Cardiac fibroblast (primary cell): Measurements from ENCODE around the gene DNAJB6.

Experiments
- DNase-seq, 2 donors: peaks; one replicate each; pipeline versions ENCODE4 v3.0.0 to v3.0.0-alpha.2; 2010; ENCODE audit warnings: low read depth in 2 of 2
- H3K4me3 ChIP-seq, 2 donors: replicated peaks in 1 of 2; 1 replicate in 1 of 2; 2 replicates in 1 of 2; pipeline ENCODE4 v1.5.1; 2011; ENCODE audit warnings: low read depth in 2 of 2, low read length in 2 of 2, mild to moderate bottlenecking in 2 of 2, moderate library complexity in 1 of 2
- CTCF ChIP-seq: IDR thresholded peaks from one replicate; pipeline ENCODE4 v1.5.1; 2011; ENCODE audit warnings: low read depth, mild to moderate bottlenecking, low read length, inconsistent platforms

Gene DNAJB6

DNA sequence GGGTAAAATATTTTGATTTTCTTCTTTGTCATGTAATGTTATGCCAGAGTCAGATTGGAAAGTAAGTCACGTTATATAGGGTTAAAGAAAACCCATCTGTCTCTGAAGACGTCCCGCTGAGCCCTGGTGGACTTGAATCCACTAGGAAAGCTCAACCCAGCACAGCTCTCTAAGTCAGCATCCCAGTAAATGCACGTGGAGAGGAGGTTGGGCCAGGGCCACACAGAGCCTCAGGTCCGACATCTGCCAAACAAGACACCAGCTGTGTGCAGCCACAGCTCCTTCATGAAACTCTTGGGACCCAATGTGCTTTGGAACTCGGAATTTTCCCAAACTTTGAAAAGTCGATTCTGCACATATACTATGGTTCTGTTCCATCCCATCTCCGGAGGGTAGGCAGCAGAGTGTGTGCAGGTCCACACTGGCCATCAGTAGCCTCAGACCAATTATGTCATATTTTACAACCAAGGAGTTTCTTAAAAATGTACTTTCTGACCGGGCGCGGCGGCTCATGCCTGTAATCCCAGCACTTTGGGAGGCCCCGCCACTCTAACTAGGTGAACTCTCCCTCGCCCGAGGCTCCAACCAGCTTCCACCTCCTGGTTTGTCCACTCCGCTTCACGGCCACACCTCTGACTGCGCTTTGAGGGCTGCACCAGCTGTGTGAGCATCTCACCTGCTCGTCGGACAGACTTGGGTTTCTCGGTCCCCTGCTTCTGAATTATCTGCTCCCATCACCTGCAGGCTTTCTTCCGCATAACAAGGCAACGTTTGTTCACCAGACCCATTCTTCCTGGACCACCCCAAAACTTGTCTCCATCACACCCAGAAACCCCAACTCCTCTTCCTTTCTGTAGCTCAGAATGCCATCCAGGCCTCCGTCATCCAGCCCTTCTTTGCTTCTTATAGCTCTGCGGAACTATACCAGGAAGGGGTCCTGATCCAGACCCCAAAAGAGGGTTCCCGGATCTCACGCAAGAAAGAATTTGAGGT lies 29.7 kb upstream of the DNAJB6 start:
- H3K4me3 ChIP-seq: no peak overlapping the region
- TF ChIP-seq CTCF: no peak
- DNase-seq: no peak

DNA sequence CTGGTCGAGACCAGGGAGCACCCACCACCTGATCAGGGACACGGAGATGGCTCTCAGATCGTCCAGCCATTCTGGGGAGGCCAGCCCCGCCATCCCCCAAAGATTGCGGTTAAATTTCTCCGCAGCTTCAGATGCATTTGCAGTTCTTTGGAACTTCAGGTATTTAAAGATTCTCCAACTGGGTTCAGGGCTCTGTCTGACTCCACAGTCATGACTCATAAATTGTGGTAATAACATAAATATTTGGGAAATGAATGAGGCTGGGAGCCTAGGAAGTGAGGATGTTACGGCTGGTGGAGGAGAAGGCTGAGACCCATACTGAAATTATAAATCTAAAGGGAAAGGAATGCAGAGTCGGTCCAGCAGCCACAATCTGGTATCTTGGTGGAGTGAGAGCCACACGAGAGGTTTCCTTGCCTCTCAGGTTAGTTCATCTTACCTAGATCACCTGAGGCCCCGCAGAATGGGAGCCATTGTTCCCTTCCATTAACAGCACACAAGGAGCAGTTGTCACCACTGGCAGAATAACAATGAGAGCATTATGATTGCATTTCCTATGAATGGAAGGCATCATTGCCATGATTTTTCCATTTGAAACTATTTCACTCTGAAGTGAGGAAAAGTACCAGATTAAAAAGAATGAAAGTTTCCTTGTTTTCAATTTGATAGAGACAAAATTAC lies 26.7 kb upstream of the DNAJB6 start:
- peak; percentile 80 to 97 for DNase-seq
- H3K4me3 ChIP-seq: peak overlapping the region in 1 of 2 donors; percentile 7
- no peak for TF ChIP-seq CTCF

GRCh38 chr7:157310676-157311185 lies 26.1 kb upstream of the DNAJB6 start:
- H3K4me3 ChIP-seq: no peak overlapping the region
- TF ChIP-seq CTCF: no peak
- DNase-seq: peak in 1 of 2 donors; percentile 43

GRCh38 chr7:157312941-157313340 lies 23.9 kb upstream of the DNAJB6 start:
- H3K4me3 ChIP-seq: no peak overlapping the region
- TF ChIP-seq CTCF: no peak
- DNase-seq: no peak

DNA sequence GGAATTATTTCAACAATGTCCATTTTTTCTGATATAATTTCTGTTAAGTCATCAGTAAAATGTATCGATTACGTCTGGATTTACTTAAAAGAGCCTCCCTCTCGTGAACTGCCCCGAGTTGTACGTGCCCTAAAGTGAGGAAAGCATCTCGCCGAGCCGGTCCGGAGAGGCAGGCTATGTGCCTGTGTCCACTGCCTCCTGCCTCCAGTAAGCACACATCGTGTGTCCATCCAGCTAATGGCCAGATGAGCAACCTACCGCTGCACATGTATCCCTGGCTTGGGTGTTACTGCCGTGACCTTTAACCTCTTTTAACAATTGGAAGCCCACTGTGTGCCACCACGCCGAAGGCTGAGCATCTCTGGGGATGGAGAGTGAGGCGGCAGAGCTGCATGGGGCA lies 23.2 kb upstream of the DNAJB6 start:
- no peak for DNase-seq
- no peak overlapping the region for H3K4me3 ChIP-seq
- no peak for TF ChIP-seq CTCF

DNA sequence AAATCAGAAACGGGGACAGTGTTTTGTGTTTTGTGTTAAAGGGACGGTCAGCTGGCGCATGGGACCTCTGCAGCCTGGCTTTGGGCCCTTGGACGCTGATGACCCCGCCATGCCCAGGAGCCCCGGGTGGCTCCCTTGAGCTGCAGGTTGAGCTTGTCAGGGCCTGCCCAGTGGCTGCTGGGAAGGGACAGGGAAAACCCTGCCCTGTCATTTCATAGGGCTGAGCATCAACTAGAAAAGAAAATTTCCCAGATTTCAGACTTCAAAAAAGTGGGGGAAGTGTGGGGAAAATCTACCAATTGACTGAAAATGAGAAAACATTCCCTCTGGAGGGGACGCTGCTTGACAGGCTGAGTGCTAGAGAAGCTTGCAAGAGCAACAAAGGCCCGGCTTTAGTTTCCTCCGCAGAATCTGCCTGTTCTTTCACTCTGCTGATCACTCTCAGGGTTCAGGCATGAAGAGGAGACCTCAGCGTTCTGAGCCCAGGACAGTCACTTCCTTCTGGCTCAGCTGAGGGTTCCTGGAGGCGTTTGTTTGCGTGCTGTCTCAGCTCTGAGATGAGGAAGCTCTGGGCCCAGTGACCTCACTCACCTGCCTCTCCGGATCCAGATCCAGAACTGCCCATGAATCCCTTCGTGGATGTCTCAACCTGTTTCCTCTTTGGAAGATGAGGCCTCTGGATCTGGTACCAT lies 18.6 kb upstream of the DNAJB6 start:
- no peak overlapping the region for H3K4me3 ChIP-seq
- TF ChIP-seq CTCF: no peak
- peak in 1 of 2 donors; percentile 68 for DNase-seq
